K562 (cell line): ENCODE measurements around the gene ANXA7. TPM values are rescaled to one million over a fixed set of nuclear protein-coding genes. Genes with fewer than 3 reads are reported as not detected.

ENCODE experiments used
- ATAC-seq: fragments of 200-7000 bp; cut with Tn5 transposase; 3 replicates; pipeline ENCODE4 v1.9.1; 2020; ENCODE audit warnings: moderate library complexity
- BruUV-seq: library from RNA; stranded (reverse); fragments of 400-500 nt; replicated peaks from 2 replicates; lab custom pipeline; 2021; lab: Mats Ljungman, UMichigan
- CTCF ChIA-PET: fragments of 300-600 bp; formaldehyde crosslinking; extraction: SDS; loops from one replicate; lab custom pipeline; 2021; ENCODE audit warnings: low intra/inter-chr PET ratio; lab: Yijun Ruan, JAX
- POLR2A ChIA-PET: fragments of 300-600, 350-650 bp; sonication (Branson Sonifier 250); formaldehyde crosslinking; extraction: SDS; loops from one replicate; lab custom pipeline; 2021; ENCODE audit warnings: antibody characterized with exemption, inconsistent platforms; lab: Yijun Ruan, JAX
- DNase-seq, 4 experiments: peaks; one replicate each; pipeline versions ENCODE4 v3.0.0 to v3.0.0-alpha.2; 2011 to 2018; ENCODE audit warnings: low spot score in 3 of 4, mixed read lengths in 3 of 4; ENCODE audit errors: extremely low read depth in 1 of 4
- FAIRE-seq: peaks from 2 replicates; lab custom pipeline; 2011; peaks lifted over from hg19 to GRCh38; lab: Jason Lieb, UNC
- H2AFZ ChIP-seq: 2 replicates; pipeline ENCODE4 v1.6.0; 2011; ENCODE audit warnings: low read depth, low read length, control low read depth, inconsistent platforms
- H3K27ac ChIP-seq: fragments of 200-600 bp; 3 replicates; pipeline ENCODE4 v1.8.0; 2011; ENCODE audit warnings: low read depth, mild to moderate bottlenecking, control low read depth, inconsistent platforms, low read length, moderate library complexity, mixed read lengths; ENCODE audit errors: extremely low read depth
- H3K27me3 ChIP-seq, 2 experiments: fragments of 300-600 bp in 1 of 2; 2 replicates in 1 of 2; 3 replicates in 1 of 2; pipeline versions ENCODE4 v1.6.0 to v1.8.0; 2011; ENCODE audit warnings: inconsistent platforms in 2 of 2, low read length in 2 of 2, mild to moderate bottlenecking in 1 of 2, mixed read lengths in 1 of 2, moderate library complexity in 1 of 2; ENCODE audit not compliant: control insufficient read depth in 2 of 2, insufficient read depth in 2 of 2
- H3K36me3 ChIP-seq: fragments of 300-600 bp; 3 replicates; pipeline ENCODE4 v1.8.0; 2011; ENCODE audit warnings: mild to moderate bottlenecking, low read length, inconsistent platforms; ENCODE audit not compliant: control insufficient read depth, insufficient read depth
- H3K4me1 ChIP-seq, 2 experiments: fragments of 200-600 bp in 1 of 2; replicated peaks in 1 of 2; 2 replicates in 1 of 2; 3 replicates in 1 of 2; pipeline versions ENCODE4 v1.5.1 to v1.8.0; 2011; ENCODE audit warnings: inconsistent platforms in 2 of 2, low read length in 2 of 2, mild to moderate bottlenecking in 1 of 2, mixed read lengths in 1 of 2, moderate library complexity in 1 of 2; ENCODE audit not compliant: control insufficient read depth in 2 of 2, insufficient read depth in 2 of 2
- H3K4me2 ChIP-seq: 2 replicates; pipeline ENCODE4 v1.6.1; 2011; ENCODE audit warnings: low read length, control low read depth, inconsistent platforms, mixed read lengths; ENCODE audit not compliant: insufficient read depth
- H3K4me3 ChIP-seq: fragments of 200-600 bp; sonication (generic), shearing (Covaris generic); 2 replicates; pipeline ENCODE4 v1.5.1; 2016; ENCODE audit warnings: control low read depth, inconsistent platforms
- H3K79me2 ChIP-seq: fragments of 200-600 bp; 3 replicates; pipeline ENCODE4 v1.8.0; 2011; ENCODE audit warnings: low read length, inconsistent platforms; ENCODE audit not compliant: control insufficient read depth, insufficient read depth
- H3K9ac ChIP-seq, 2 experiments: 2 replicates each; pipeline versions ENCODE4 v1.6.0 to v1.6.1; 2011; ENCODE audit warnings: low read depth in 2 of 2, low read length in 2 of 2, control low read depth in 1 of 2, inconsistent platforms in 1 of 2, mild to moderate bottlenecking in 1 of 2, mixed read lengths in 1 of 2; ENCODE audit not compliant: insufficient read depth in 1 of 2
- H3K9me1 ChIP-seq: one replicate; pipeline ENCODE4 v1.6.0; 2011; ENCODE audit warnings: inconsistent platforms, mild to moderate bottlenecking, low read length, moderate library complexity; ENCODE audit not compliant: control insufficient read depth, insufficient read depth
- H3K9me3 ChIP-seq: replicated peaks from 2 replicates; pipeline ENCODE4 v1.5.1; 2011; ENCODE audit warnings: low read depth, low read length, inconsistent platforms; ENCODE audit not compliant: control insufficient read depth, insufficient read depth
- H4K20me1 ChIP-seq: replicated peaks from 2 replicates; pipeline ENCODE4 v1.6.1; 2011; ENCODE audit warnings: low read length, inconsistent platforms, mixed read lengths; ENCODE audit not compliant: control insufficient read depth, insufficient read depth
- MTF1 ChIP-seq: fragments of 250-450 bp; sonication (Bioruptor Pico); IDR thresholded peaks from 2 replicates; pipeline ENCODE4 v1.9.0; 2021; ENCODE audit warnings: moderate library complexity, mild to moderate bottlenecking, inconsistent platforms, borderline replicate concordance
- POLR2AphosphoS2 ChIP-seq: IDR thresholded peaks from 2 replicates; pipeline ENCODE4 v1.6.1; 2012; ENCODE audit warnings: low read length, improper control_type of control experiment
- RNF219 ChIP-seq: fragments of 250-450 bp; sonication (Bioruptor Pico); IDR thresholded peaks from 2 replicates; pipeline ENCODE4 v1.5.0; 2022; ENCODE audit warnings: mild to moderate bottlenecking
- ZBTB33 ChIP-seq: sonication (generic); formaldehyde crosslinking; IDR thresholded peaks from 2 replicates; pipeline ENCODE4 v1.8.1; 2023; ENCODE audit warnings: mild to moderate bottlenecking, missing genetic modification reagents
- ZC3H4 ChIP-seq: sonication (generic); formaldehyde crosslinking; IDR thresholded peaks from 2 replicates; pipeline ENCODE4 v1.9.0; 2021; ENCODE audit warnings: missing genetic modification reagents, borderline replicate concordance
- ZNF277 ChIP-seq: fragments of 250-450 bp; sonication (Bioruptor Pico); IDR thresholded peaks from 2 replicates; pipeline ENCODE4 v1.8.0; 2022; ENCODE audit warnings: inconsistent platforms, mild to moderate bottlenecking, moderate library complexity, borderline replicate concordance
- ZNF449 ChIP-seq: fragments of 250-450 bp; sonication (Bioruptor Pico); IDR thresholded peaks from 2 replicates; pipeline ENCODE4 v1.8.0; 2022; ENCODE audit warnings: moderate library complexity, mild to moderate bottlenecking, inconsistent platforms
- WGBS: fragments of 100-300 bp; shearing (Covaris generic); methylation state at CpG from one replicate; pipeline ENCODE4 v1.1.6; 2016; ENCODE audit warnings: low coverage, mixed read lengths; ENCODE audit not compliant: insufficient coverage; ENCODE audit errors: missing lambda C conversion rate; 5-methylcytosine and 5-hydroxymethylcytosine counted together
- in situ Hi-C: fragments of 300-500 bp; cut with MboI; formaldehyde crosslinking; loops from 4 replicates; pipeline ENCODE4 v1.15.0; 2018; ENCODE audit warnings: inconsistent platforms, mixed read lengths
- intact Hi-C: fragments of 100-400 bp; cut with micrococcal nuclease; formaldehyde crosslinking; loops from 2 replicates; pipeline ENCODE4 v1.14.2; 2022
- polyA plus RNA-seq, 8 experiments: library from polyadenylated mRNA; depleted of rRNA in 4 of 8; stranded (reverse) in 5 of 8; unstranded in 3 of 8; fragments of >200 nt; fragmentation: Nextera tagmentation in 2 of 8; fragmentation: Illumina TruSeq in 1 of 8; extraction: Ambion mirVana in 2 of 8; extraction: Trizol in 1 of 8; gene quantifications; 2 replicates each; pipeline versions ENCODE4 v1.2.1 to v1.2.3, GENCODE V29; 2011 to 2014; ENCODE audit warnings: inconsistent platforms in 1 of 8, missing spikeins in 1 of 8
- total RNA-seq, 7 experiments: library from RNA; depleted of rRNA in 6 of 7; stranded (reverse); fragments of >200 nt in 6 of 7; fragmentation: Illumina TruSeq in 2 of 7; extraction: Trizol in 2 of 7; gene quantifications; 2 replicates each; pipeline versions ENCODE4 v1.2.1 to v1.2.3, GENCODE V29; 2011 to 2021; ENCODE audit warnings: low replicate concordance in 1 of 7

Gene ANXA7
- total and polyA plus RNA-seq, 9 of the 15 experiments (the other 6 are each of a cell fraction or from before 2014, with no cell fraction given), result 81.6 to 157 (median 122) TPM

GRCh38 chr10:73358331-73359279, 55.3 kb downstream of the ANXA7 start, which contains the start of gene CFAP70:
TSS of gene CFAP70 (minus strand) at chr10:73358864. CDS start at chr10:73354796, 4,068 bp downstream.
- peak within 1 kb of the TSS in 1 of 2 experiments; percentile 22; a peak in 1 of 4 replicates for H3K9ac ChIP-seq
- H3K4me3 ChIP-seq, result no peak within 1 kb of the TSS
- DNase-seq (no peak), ATAC-seq (no peak), FAIRE-seq (no peak)
- H2AFZ ChIP-seq, result no peak within 1 kb of the TSS
- BruUV-seq, result no TSS peak
- intact Hi-C loops (no loop called here), in situ Hi-C loops (no loop called here)
- WGBS, result 93% methylated on average over 41 of the region's 45 CpGs
- CTCF ChIA-PET, result no interaction called here
- H3K4me1 ChIP-seq, result no peaks in the 10 kb centered on the region; a peak in 1 of 5 replicates
- no peak within 1 kb of the TSS for H3K27ac ChIP-seq
- no peaks in the 10 kb centered on the region for H4K20me1 ChIP-seq
- H3K36me3 ChIP-seq, result no peaks in the 10 kb centered on the region; the same call in 2 of the 3 replicates
- no peak within 1 kb of the TSS for H3K4me2 ChIP-seq
- H3K79me2 ChIP-seq, result no peaks in the 10 kb centered on the region
- no peaks in the 10 kb centered on the region for H3K9me1 ChIP-seq
- POLR2A ChIA-PET, result interaction anchor here (0.6 to 2.3 kb wide), 3 partner anchors 10 to 569 kb away, joined by 3 to 8 read pairs (median 4); partner anchors contain the start of gene DNAJC9
- TF ChIP-seq POLR2AphosphoS2 (no peak), ZBTB33 (CRISPR knock-in tag) (0 out of 2 replicates have a peak, but pooled peaks have one; percentile 36), RNF219 (no peak), MTF1 (CRISPR knock-in tag) (peak; percentile 76; the same call in 1 of the 2 replicates), ZNF277 (peak; percentile 91), ZNF449 (CRISPR knock-in tag) (0 out of 2 replicates have a peak, but pooled peaks have one; percentile 48), ZC3H4 (CRISPR knock-in tag) (no peak)
- H3K27me3 ChIP-seq, result no peaks in the 10 kb centered on the region
- H3K9me3 ChIP-seq, result no peaks in the 10 kb centered on the region
